CD14-positive monocyte (primary cell): Measurements from ENCODE around the gene RBM15. TPM values are rescaled to one million over a fixed set of nuclear protein-coding genes. Genes with fewer than 3 reads are reported as not detected.

Experiments
- DNase-seq, 3 donors: peaks; one replicate each; pipeline ENCODE4 v3.0.0-alpha.2; 2011 to 2022
- H2AFZ ChIP-seq: 2 replicates; pipeline ENCODE4 v1.6.0; 2012; ENCODE audit warnings: mild to moderate bottlenecking, low read depth, low read length, inconsistent platforms; ENCODE audit not compliant: insufficient read depth, poor library complexity, severe bottlenecking
- H3K27ac ChIP-seq, 2 donors: 1 replicate in 1 of 2; 2 replicates in 1 of 2; pipeline ENCODE4 v1.5.1; 2012 to 2013; ENCODE audit warnings: low read length in 2 of 2, control low read depth in 1 of 2, inconsistent platforms in 1 of 2, low read depth in 1 of 2, mild to moderate bottlenecking in 1 of 2
- H3K27me3 ChIP-seq, 2 donors: one replicate each; pipeline versions ENCODE4 v1.6.0 to v1.6.1; 2011 to 2013; ENCODE audit warnings: low read length in 2 of 2; ENCODE audit not compliant: control insufficient read depth in 2 of 2, insufficient read depth in 2 of 2
- H3K36me3 ChIP-seq, 2 donors: replicated peaks in 1 of 2; 1 replicate in 1 of 2; 2 replicates in 1 of 2; pipeline versions ENCODE4 v1.5.1 to v1.6.1; 2012 to 2013; ENCODE audit warnings: low read length in 2 of 2, control low read depth in 1 of 2, inconsistent platforms in 1 of 2, mild to moderate bottlenecking in 1 of 2; ENCODE audit not compliant: insufficient read depth in 2 of 2, control insufficient read depth in 1 of 2
- H3K4me1 ChIP-seq, 2 donors: 1 replicate in 1 of 2; 2 replicates in 1 of 2; pipeline versions ENCODE4 v1.5.1 to v1.6.1; 2012 to 2013; ENCODE audit warnings: low read length in 2 of 2, control low read depth in 1 of 2, inconsistent platforms in 1 of 2, mild to moderate bottlenecking in 1 of 2, moderate library complexity in 1 of 2; ENCODE audit not compliant: insufficient read depth in 2 of 2, control insufficient read depth in 1 of 2
- H3K4me2 ChIP-seq: replicated peaks from 2 replicates; pipeline ENCODE3; 2012; ENCODE audit warnings: low read length, moderate library complexity, mild to moderate bottlenecking; ENCODE audit not compliant: poor library complexity, severe bottlenecking; ENCODE audit errors: extremely low read depth
- H3K4me3 ChIP-seq, 3 experiments: fragments of 200-600 bp in 1 of 3; sonication (generic) in 1 of 3; replicated peaks in 1 of 3; 1 replicate in 2 of 3; 2 replicates in 1 of 3; pipeline ENCODE4 v1.5.1; 2011 to 2013; ENCODE audit warnings: low read length in 3 of 3, mild to moderate bottlenecking in 3 of 3, control low read depth in 2 of 3, low read depth in 2 of 3, inconsistent platforms in 1 of 3, moderate library complexity in 1 of 3
- H3K79me2 ChIP-seq: 2 replicates; pipeline ENCODE4 v1.6.0; 2012; ENCODE audit warnings: mild to moderate bottlenecking, control low read depth, inconsistent platforms, low read length, moderate library complexity; ENCODE audit not compliant: insufficient read depth
- H3K9ac ChIP-seq: 2 replicates; pipeline ENCODE4 v1.6.0; 2017; ENCODE audit warnings: low read length, mild to moderate bottlenecking; ENCODE audit not compliant: insufficient read depth, poor library complexity, severe bottlenecking
- H3K9me3 ChIP-seq, 2 donors: replicated peaks in 1 of 2; 1 replicate in 1 of 2; 2 replicates in 1 of 2; pipeline versions ENCODE4 v1.5.1 to v1.6.1; 2012 to 2013; ENCODE audit warnings: low read length in 2 of 2, control low read depth in 1 of 2; ENCODE audit not compliant: control insufficient read depth in 1 of 2, insufficient read depth in 1 of 2
- H4K20me1 ChIP-seq: 2 replicates; pipeline ENCODE4 v1.6.0; 2012; ENCODE audit warnings: mild to moderate bottlenecking, low read length, control low read depth, moderate library complexity; ENCODE audit not compliant: insufficient read depth
- H3K27ac Mint-ChIP-seq, 7 donors: one replicate each; pipeline ENCODE4 v1.8.0; 2020; ENCODE audit warnings: mild to moderate bottlenecking in 7 of 7, mixed read lengths in 7 of 7, moderate library complexity in 6 of 7, inconsistent platforms in 2 of 7
- H3K27me3 Mint-ChIP-seq, 3 donors: one replicate each; pipeline ENCODE4 v1.8.0; 2021 to 2022; ENCODE audit warnings: low read depth in 3 of 3, mild to moderate bottlenecking in 3 of 3, mixed read lengths in 3 of 3, moderate library complexity in 3 of 3, inconsistent platforms in 1 of 3
- H3K36me3 Mint-ChIP-seq, 2 donors: one replicate each; pipeline ENCODE4 v1.8.0; 2020; ENCODE audit warnings: mixed read lengths in 2 of 2, inconsistent platforms in 1 of 2, mild to moderate bottlenecking in 1 of 2
- H3K4me1 Mint-ChIP-seq: one replicate; pipeline ENCODE4 v1.8.0; 2020; ENCODE audit warnings: mild to moderate bottlenecking, mixed read lengths
- H3K4me3 Mint-ChIP-seq, 2 donors: one replicate each; pipeline ENCODE4 v1.8.0; 2020; ENCODE audit warnings: mild to moderate bottlenecking in 2 of 2, mixed read lengths in 2 of 2, moderate library complexity in 1 of 2
- H3K9me3 Mint-ChIP-seq, 7 donors: one replicate each; pipeline ENCODE4 v1.8.0; 2020 to 2022; ENCODE audit warnings: mixed read lengths in 7 of 7, mild to moderate bottlenecking in 6 of 7, moderate library complexity in 6 of 7, inconsistent platforms in 2 of 7
- CTCF ChIP-seq: fragments of 200-600 bp; IDR thresholded peaks from one replicate; pipeline ENCODE4 v1.8.0; 2022; ENCODE audit warnings: antibody characterized with exemption, mild to moderate bottlenecking
- WGBS: methylation state at CpG from one replicate; pipeline ENCODE4 v1.1.5; 2013; ENCODE audit warnings: missing lambda C conversion rate; ENCODE audit not compliant: insufficient coverage; 5-methylcytosine and 5-hydroxymethylcytosine counted together
- intact Hi-C, 2 donors: fragments of 100-400 bp; cut with micrococcal nuclease; formaldehyde crosslinking; loops; one replicate each; pipeline versions ENCODE4 v1.15.0 to v1.15.1; 2023
- polyA plus RNA-seq, 3 donors: library from polyadenylated mRNA; depleted of rRNA in 1 of 3; unstranded in 2 of 3; stranded (reverse) in 1 of 3; fragments of 300-500 nt in 2 of 3; fragments of >200 nt in 1 of 3; fragmentation: Illumina TruSeq in 2 of 3; gene quantifications; 1 replicate in 2 of 3; 2 replicates in 1 of 3; pipeline ENCODE4 v1.2.3, GENCODE V29; 2012 to 2021

Gene RBM15
- polyA plus RNA-seq, 3 donors = 6.7 to 16.8 (median 7.5) TPM

DNA sequence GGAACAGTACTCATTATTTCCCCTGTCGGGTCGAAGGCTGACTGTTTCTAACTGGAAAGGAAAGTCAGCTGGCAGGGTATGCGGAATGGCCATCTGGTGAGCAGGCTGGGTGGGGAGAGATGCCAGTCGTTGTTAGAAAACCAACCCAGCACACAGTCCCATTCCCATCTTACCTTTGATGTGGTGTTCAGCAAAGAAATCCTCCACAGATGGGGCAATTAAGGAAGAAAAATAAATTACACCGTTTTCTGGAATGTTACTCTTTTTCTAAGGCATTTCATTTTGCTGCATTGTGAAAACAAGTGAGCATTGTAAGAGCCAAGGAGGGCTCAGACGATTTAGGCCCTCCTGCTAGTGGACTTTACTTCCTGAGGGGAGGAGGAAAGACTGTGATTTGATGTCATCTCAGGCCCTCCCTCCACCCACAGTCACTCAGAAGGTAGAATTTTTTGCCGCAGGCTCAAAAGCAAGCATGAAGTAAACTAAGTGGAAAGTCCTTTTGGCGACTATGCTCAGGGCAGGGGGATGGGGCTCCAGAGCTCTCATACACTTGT, 51.6 kb downstream of the RBM15 start, which contains the start of gene SLC16A4:
TSS of gene SLC16A4 (minus strand) at position 335 of the 554 bp plus-strand sequence. CDS start 1,703 bp downstream, outside the sequence.
- Histone ChIP-seq H3K4me2 (no peak within 1 kb of the TSS), H4K20me1 (no peaks in the 10 kb centered on the region), H3K36me3 (peaks cover 7 to 41% of the 10 kb centered on the region in 2 donors), H2AFZ (no peak within 1 kb of the TSS), H3K79me2 (no peaks in the 10 kb centered on the region), H3K27me3 (no peaks in the 10 kb centered on the region), H3K4me1 (no peaks in the 10 kb centered on the region), H3K27ac (no peak within 1 kb of the TSS), H3K4me3 (no peak within 1 kb of the TSS), H3K9me3 (no peaks in the 10 kb centered on the region), H3K9ac (no peak within 1 kb of the TSS)
- Mint-ChIP-seq H3K4me3 (no peak within 1 kb of the TSS), H3K4me1 (no peaks in the 10 kb centered on the region), H3K27ac (peak within 1 kb of the TSS in 1 of 7 donors; percentile 44), H3K36me3 (peaks cover 42 to 64% of the 10 kb centered on the region in 2 donors), H3K27me3 (no peaks in the 10 kb centered on the region), H3K9me3 (peaks cover 0 to 4% (median under 1%) of the 10 kb centered on the region in 7 donors)
- intact Hi-C loops = no loop called here
- DNase-seq = no peak
- TF ChIP-seq CTCF = no peak
- no CpG with 5 or more reads among the region's 8 CpGs for WGBS

- 100% methylated on average over 1 of the region's 2 CpGs for WGBS
- no peak overlapping the region for H3K4me2 ChIP-seq
Observed at GRCh38 chr1:110393286-110393685, 54.1 kb downstream of the RBM15 start.

More at GRCh38 chr1:110393286-110393685, 54.1 kb downstream of the RBM15 start:
- H3K4me1 ChIP-seq = no peaks in the 10 kb centered on the region
- H3K27ac Mint-ChIP-seq = no peak overlapping the region
- peaks cover 33 to 63% of the 10 kb centered on the region in 2 donors for H3K36me3 Mint-ChIP-seq
- H3K27me3 ChIP-seq = no peaks in the 10 kb centered on the region
- no peaks in the 10 kb centered on the region for H3K79me2 ChIP-seq
- intact Hi-C loops = no loop called here
- peaks cover 7 to 32% of the 10 kb centered on the region in 2 donors for H3K36me3 ChIP-seq
- H3K9ac ChIP-seq = no peak overlapping the region
- peaks cover 0 to 4% of the 10 kb centered on the region in 2 donors for H3K9me3 ChIP-seq
- H3K4me3 Mint-ChIP-seq = no peak overlapping the region
- TF ChIP-seq CTCF = no peak
- no peaks in the 10 kb centered on the region for H4K20me1 ChIP-seq
- no peak overlapping the region for H2AFZ ChIP-seq
- H3K27ac ChIP-seq = no peak overlapping the region
- DNase-seq = no peak
- H3K4me3 ChIP-seq = no peak overlapping the region
- H3K4me1 Mint-ChIP-seq = no peaks in the 10 kb centered on the region
- H3K27me3 Mint-ChIP-seq = no peaks in the 10 kb centered on the region
- peaks cover 0 to 6% (median 4%) of the 10 kb centered on the region in 7 donors for H3K9me3 Mint-ChIP-seq
